ENCODE measurements around the gene PHC1.
A peak's percentile ranks its signal among the peaks of the same experiment; 100 is the strongest.
"Not testable (repeated sequence)": the region's sequence is repeated elsewhere in the genome, so short reads cannot be mapped to it uniquely, and the experiment has no call there.

PHC1 gene

DNA sequence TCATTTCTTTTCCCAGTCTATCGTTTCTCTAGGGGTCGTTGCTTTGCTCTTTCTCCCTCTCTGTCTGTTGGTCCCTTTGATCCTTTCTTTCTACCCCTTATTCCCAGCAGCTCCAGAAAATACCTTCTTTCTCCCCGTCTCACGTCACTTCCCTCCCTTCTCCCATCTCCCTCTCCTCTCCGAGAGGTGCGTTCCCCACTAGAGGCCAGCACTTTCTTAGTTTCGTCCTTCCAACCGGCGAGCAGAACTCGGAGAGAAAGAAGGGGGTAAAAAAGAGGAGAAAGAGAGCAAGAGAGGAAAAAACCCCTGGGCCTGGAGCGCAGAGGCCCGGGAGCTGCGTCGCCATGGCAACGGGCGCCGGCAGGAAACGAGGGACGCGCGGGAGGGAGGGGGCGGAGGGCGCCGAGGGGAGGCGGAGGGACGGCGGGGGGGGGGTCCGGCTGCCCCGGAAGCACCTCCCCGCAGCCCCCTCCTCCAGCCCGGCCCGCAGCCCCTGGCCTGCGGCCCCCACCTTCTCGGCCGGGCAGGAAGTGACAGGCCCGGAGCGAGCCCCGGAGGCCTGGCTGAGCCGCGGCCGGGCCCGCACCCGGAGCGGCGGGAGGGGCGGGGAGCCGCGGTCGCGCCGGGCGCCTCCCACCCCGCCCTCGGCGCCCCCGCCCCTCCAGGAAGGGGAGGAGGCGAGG, at the start of gene PHC1:
Gene PHC1, plus strand, starts transcription at position 477 of the 683 bp plus-strand sequence. CDS start 3,169 bp downstream, outside the sequence.
- DNase-seq: peak; percentile 87

DNA sequence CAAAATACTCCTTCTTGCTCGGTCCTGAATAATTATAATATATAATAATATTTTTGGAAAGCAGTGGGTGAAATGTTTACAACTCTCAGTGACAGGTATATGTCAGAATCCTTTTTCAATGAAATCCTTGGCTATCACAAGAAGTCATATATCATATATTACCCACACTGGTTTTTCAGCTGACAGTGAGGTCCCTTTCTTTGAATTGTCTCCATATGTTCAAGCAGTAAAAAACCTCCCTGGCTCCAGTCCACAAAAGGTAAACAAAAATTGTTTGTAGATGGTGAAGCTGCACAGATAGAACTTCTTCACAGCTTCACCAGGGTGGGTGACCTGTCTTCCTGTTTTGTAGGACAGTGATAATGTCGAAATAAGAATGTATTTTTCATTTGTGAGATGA, 47.9 kb upstream of the PHC1 start:
- DNase-seq: no peak

DNA sequence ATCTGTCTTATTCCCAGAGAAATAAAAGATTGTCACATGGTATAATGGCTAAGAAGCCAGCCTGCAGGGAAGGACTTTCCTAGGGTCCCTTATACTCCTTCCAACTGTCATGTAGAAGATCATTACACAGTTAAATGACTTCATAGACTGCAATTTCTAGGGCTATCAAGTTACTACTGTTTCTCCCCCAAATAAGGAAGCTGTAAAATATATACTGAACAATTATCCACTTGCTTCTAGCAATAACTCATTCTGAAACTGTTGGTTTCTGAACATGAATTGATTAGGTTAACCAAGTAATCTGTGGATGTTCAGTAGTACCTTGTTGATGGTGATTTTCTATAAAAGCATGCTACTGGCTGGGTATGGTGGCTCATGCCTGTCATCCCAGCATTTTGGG, 47.3 kb upstream of the PHC1 start:
- DNase-seq: no peak

DNA sequence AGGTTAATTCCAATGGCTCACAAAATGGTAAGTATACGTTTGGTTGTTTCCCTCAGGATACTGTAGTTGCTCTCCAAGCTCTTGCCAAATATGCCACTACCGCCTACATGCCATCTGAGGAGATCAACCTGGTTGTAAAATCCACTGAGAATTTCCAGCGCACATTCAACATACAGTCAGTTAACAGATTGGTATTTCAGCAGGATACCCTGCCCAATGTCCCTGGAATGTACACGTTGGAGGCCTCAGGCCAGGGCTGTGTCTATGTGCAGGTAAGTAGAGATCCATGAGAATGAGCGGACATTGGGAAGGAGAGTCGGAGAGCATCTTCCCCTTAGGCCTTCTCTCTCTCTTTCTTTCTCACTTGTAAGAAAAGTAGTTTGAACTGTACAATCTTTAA, 46.5 kb upstream of the PHC1 start:
- no peak for DNase-seq

DNA sequence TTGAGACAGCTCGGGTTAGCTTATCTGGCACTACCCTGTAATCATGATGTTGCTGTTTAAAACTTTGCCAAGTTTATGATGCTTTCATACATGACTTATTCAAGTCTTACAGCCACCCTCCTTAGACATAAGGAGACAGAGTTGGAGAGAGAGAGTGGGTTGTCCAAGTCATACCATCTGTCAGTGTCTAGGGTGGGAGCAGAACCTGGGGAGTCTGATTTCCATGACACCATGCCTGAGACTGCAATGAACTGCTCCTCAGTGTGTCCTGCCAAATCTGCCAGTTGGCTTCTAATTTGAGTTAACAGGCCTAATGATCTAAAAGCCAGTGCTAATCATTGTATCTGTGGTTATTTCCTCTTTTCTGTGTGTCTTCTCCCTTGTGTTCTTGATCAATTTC, 43.7 kb upstream of the PHC1 start:
- no peak for DNase-seq

DNA sequence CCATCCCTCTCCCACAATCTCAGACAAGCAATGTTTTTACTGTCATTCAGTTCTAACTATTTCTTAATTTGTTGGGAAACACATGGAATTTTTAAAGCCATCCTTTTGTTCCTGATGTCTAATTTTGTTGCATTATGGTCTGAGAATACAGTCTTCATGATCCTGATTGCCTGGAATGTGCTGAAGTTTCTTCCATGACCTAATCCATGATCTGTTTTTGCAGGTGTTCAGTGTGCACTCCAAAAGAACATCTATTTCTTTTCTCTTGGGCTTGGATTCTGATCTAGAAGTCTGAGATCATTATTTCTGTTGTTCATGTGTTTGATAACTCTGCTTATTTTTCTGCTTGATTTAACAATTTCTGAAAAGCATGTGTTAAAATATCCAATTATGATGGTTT, 43.2 kb upstream of the PHC1 start:
- no peak for DNase-seq

DNA sequence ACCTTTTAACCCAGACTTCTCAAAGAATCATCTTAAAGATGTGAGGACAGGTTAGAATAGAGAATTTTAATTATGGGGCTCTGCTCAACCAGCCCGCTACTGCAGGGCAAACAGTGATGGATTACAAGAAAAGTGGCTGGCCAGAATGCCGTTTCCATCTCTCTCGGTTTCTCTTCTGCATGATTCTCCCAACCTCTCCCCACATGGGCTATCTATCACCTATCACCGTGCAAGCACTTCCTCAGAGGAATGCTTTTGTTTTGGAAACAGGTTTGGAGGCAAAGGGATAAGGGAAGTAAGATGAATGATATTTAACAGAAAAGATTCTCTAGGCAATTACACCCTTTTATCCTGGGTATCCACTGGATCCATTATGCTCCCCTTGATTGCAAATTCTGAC, 37.4 kb upstream of the PHC1 start:
- DNase-seq: no peak

DNA sequence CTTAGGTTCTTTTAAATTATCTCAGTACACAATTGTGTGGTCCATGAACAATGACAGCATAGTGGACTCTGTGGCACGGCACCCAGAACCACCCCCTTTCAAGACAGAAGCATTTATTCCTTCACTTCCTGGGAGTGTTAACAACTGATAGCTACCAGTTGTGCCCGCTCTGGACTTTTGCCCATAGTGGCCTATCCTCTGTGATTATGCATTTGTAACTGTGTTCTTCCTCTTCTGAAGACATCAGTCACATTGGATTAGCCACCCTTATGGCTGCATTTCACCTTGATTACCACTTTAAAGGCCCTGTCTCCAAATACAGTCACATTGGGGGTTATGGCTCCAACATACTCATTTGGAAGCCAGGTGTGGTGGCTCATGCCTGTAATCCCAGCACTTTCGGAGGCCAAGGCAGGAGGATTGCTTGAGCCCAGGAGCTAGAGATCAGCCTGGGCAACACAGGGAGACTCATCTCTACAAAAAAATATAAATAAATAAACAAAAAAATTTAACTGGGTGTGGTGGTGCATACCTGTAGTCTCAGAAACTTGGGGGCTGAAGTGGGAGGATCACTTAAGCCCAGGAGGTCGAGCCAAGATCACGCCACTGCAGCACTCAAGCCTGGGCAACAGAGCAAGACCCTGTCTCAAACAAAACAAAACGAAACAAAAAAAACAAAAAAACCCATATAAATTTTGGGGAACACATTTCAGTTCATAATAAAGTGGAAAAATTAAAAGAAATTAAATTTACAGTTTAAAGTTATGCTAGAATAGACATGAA, 27.6 kb upstream of the PHC1 start:
- no peak for DNase-seq

DNA sequence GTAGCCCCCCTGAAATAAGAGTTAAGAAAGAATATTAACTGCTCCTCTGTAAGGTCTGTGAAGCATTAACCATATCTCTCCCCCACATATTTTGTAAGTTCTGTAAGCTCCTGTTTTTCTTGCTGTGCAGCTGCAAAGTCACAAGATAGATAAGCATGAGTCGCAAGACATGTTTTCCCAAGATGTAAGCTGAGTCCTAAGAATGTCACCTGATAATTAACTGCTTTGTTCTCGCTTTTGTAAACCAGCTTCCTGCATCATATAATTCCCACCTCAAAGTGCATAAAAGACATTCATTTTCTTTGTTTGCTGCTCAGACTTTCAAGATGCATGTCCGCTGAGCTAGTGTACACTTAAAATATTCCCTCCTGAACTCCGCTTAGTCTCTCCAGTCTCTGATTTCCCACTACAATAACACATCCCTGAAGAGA, 27.0 kb upstream of the PHC1 start:
- DNase-seq: no peak

DNA sequence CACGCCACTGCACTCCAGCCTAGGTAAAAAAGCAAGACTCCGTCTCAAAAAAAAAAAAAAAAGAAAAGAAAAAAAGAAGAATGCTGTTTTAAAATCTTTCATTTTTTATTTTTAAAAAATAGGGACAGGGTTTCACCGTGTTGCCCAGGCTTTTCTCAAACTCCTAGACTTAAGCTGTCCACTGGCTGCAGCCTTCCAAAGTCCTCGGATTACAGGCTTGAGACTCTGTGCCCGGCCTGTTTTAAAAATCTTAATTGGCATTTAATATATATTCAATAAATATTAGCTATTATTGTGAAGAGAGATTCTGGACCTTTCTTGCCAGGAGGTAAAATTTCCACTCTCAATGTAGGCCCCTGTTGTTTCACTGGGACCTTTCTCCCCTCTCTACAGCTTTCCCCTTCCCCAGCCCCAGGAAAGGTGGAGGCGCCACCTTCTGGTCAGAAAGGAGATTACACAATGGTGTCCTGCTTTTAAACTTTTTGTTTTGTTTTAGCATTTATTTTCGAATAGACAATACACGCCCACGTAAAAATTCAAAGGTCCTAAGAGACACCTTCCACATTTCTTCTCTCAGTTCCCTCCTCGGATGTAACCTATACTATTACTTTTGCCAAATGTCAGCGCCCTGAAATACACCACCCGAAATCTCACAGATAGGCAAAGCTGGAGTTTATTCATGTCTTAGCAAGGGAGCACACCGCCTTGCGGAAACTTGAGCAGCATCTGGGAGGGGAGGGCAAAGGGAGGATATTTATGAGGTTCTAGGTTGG, 23.8 kb upstream of the PHC1 start:
- peak; percentile 10 for DNase-seq

DNA sequence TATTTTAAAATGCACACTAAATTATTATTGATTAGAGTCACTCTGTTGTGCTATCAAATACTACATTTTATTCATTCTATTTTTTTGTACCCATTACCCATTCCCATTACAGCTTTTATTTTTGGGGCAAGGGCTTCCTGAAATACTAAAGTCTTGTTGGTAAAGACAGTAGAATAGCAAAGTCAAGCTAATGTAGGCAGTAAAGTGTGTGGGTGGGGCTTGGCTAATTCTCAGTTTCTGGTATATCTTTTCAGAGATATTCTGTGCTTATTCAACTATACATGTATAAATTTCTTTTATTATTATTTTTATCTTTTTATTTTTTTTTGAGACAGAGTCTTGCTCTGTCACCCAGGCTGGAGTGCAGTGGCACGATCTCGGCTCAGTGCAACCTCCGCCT, 22.3 kb upstream of the PHC1 start:
- no peak for DNase-seq

DNA sequence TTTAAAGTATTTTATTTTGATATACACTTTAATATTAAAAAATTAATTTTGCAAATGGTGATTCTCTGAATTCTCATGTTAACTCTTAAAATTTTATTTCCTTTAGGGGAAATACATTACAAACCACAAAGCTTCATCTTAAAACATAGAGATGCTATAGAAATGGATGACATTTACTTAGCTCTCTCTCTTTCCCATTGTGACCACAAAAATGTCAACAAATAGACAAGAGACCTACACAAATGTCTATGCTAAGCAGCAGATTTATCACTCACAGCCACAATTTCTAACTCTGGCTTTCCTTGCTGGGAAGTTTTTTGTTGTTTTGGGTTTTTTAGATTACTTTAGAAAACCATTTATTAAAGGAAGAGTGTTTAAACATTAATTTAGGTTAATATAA, 19.9 kb upstream of the PHC1 start:
- DNase-seq: no peak

DNA sequence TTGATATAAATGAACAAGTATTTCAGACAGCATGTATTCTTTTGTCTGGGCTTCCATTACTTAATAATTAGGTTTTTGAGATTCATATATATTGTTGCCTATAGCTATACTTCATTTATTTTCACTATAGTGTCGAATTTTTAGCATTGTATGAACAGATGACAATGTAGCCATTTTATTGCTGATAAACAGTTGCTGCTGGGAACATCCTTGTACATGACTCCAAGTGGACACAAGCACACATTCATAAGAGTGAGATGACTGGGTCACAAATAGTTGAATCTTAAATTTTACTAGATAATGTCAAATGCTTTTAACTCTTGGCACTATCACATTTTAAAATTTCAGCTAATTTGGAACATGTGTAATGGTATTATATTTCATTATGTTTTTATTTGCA, 19.3 kb upstream of the PHC1 start:
- DNase-seq: no peak

DNA sequence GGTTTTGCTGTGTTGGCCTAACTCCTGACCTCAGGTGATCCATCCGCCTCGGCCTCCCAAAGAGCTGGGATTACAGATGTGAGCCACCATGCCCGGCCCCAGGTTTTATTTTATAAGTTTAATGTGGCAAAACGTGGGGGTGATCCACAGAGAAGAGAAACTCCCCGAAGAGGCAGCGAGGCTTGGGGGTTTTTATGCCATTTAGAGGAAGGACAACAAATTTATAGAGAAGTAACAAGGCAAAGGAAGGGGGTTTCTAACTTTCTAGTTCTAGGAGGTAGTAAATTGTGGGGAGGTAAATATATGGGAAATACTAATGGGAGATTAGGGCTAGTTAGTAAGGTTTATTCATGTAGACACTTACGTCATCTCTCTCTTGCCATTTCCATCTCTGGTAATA, 17.2 kb upstream of the PHC1 start:
- DNase-seq: no peak

DNA sequence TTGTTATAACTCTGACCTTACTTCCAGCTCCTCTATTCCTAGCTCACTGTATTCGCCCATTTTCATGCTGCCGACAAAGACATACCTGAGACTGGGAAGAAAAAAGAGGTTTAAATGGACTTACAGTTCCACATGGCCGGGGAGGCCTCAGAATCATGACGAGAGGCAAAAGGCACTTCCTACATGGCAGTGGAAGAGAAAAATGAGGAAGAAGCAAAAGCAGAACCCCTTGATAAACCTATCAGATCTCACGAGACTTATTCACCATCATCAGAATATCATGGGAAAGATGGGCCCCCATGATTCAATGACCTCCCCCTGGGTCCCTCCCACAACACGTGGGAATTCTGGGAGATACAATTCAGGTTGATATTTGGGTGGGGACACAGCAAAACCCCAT, 14.5 kb upstream of the PHC1 start:
- DNase-seq: no peak

DNA sequence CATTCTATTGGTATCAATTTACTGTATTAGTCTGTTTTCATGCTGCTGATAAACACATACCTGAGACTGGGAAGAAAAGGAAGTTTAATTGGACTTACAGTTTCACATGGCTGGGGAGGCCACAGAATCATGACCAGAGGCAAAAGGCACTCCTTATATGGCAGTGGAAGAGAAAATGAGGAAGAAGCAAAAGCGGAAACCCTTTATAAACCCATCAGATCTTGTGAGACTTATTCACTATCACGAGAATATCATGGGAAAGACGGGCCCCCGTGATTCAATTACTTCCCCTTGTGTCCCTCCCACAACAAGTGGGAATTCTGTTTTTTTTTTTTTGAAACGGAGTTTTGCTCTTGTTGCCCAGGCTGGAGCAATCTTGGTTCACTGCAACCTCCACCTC, 11.6 kb upstream of the PHC1 start:
- DNase-seq: not testable (repeated sequence)

DNA sequence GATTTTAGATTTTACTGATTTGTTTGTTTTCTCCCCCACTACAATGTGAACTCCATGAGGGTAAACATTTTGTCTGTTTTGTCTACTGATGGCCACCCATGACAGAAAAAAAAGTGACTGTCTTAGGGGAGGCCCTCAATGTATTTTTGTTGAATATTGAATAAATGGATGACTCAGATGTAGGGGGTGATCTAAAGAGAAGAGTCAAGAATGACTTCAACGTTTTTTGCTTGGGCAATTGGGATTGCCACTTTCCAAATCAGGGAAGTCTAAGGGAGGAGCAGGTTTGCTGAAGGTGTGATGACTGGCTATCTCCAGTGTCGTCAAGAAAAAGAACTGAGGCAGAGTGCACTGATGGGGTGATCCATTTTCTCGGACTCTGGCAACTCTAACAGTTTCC, 10.7 kb upstream of the PHC1 start:
- DNase-seq: no peak

DNA sequence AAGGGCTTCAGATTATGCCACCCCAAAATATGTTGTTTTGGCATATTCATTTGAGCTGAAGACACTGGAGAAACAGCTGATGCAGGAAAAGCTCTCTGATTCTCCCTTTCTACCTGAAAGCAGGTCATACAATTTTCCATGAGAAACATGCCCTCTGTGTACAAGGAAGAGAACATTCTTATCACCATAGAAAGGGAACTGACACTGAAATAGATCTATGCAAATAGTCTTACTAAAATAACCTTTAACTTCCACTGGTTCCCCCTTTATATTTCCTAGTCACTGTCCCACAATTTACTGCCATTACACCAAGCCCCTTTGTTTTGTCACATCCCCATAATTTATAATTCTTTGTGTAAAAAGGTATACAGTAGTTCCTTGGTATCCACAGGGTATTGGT, 9.6 kb upstream of the PHC1 start:
- DNase-seq: no peak

DNA sequence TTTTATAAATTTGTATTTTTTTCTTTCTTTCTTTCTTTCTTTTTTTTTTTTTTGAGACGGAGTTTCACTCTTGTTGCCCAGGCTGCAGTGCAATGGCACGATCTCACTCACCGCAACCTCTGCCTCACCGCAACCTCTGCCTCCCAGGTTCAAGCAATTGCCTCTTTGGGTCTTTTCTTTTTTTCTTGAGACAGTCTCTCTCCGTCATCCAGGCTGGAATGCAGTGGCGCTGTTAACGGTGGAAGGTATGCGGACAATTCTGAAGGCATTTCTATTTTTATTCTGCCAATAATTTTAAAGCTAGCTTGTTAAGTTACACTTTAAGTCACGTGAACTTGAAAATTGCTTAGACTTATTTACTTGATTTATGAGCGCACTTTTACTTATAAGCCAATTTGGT, 8.8 kb upstream of the PHC1 start:
- DNase-seq: no peak

DNA sequence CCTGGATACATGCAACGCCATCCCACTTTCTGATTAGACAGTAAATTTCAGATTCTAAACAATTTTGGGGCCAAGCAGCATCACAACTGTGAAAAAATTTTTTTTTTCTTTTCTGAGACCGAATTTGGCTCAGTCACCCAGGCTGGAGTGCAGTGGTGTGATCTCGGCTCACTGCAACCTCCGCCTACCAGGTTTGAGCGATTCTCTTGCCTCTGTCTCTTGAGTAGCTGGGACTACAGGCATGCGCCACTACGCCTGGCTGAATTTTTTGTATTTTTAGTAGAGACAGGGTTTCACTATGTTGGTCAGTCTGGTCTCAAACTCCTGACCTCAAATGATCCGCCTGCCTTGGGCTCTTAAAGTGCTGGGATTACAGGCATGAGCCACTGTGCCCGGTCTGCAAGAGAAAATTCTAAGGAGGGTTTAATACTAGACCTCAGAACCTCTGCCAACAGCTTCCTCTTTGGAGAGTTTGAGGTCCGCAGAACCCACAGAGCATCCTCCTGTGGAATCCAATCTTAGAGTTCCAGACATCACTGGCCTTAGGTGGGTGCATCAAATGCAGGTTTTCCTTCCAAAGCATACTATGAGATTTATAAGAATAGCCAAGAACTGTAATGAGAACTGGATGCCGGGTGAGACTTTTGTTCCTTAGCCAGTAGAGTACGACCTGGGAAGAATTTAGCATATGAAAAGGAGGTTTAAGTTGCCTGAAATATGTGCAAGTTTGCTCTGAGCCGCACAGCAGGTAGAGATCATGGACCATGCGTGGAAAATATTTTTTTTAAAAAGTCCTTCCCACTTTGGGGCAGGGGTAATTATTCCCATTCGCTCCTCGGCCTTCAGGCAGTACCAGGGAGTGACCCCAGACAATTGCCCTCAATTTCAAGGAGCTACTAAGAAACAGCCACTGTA, 7.8 kb upstream of the PHC1 start:
- no peak for DNase-seq

DNA sequence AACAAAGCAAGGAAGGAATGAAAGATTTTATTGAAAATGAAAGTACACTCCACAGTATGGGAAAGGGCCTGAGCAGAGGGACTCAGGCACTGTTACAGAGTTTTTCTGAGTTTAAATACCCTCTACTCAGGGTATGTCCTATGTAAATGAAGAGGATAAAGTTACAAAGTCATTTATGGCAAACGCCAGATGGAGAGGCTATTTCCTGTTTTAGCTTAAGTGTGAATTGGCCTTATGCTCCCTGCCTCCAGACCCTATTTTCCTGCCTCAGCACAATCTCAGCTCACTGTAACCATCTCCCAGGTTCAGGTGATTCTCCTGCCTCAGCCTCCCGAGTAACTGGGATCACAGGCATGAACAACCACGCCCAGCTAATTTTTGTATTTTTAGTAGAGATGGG, 6.8 kb upstream of the PHC1 start:
- no peak for DNase-seq

DNA sequence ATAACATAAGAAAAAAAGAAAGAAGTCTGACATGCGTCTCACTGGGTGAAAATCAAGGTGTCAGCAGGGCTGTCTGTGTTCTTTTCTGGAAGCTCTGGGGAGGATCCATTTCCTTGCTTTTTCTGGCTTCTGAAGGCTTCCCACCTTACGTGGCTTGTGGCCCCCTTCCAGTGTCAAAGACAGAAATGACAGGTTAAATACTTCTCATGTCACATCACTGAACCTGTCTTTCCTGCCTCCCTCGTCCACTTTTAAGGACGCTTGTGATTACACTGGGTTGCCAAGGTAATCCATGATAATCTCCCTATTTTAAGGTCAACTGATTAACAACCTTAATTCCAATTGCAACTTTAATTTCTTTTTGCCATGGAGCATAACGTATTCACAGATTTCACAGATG, 4.6 kb upstream of the PHC1 start:
- no peak for DNase-seq
